Kidney tubule cell (primary cell): ENCODE results near the gene TFR2.
A peak's percentile ranks its signal among the peaks of the same experiment; 100 is the strongest.
"Not testable (repeated sequence)": the region's sequence is repeated elsewhere in the genome, so short reads cannot be mapped to it uniquely, and the experiment has no call there.

Source experiments
- DNase-seq: peaks from one replicate; pipeline ENCODE4 v3.0.0-alpha.2; 2018; ENCODE audit warnings: low spot score

Gene TFR2

DNA sequence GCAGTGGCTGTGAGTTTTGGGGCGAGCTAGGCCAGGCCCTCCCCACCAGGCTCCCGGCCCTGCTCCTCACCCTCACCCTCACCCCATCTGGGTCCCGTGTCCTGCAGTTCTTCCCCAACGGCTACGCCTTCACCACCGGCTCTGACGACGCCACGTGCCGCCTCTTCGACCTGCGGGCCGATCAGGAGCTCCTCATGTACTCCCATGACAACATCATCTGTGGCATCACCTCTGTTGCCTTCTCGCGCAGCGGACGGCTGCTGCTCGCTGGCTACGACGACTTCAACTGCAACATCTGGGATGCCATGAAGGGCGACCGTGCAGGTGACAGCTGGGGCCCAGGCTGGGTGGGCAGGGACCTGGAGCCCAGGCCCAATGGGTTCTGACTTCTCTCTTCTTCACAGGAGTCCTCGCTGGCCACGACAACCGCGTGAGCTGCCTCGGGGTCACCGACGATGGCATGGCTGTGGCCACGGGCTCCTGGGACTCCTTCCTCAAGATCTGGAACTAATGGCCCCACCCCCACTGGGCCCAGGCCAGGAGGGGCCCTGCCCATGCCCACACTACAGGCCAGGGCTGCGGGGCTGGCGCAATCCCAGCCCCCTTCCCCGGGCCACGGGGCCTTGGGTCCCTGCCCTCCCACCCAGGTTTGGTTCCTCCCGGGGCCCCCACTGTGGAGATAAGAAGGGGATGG lies 37.1 kb upstream of the TFR2 start:
- no peak for DNase-seq

DNA sequence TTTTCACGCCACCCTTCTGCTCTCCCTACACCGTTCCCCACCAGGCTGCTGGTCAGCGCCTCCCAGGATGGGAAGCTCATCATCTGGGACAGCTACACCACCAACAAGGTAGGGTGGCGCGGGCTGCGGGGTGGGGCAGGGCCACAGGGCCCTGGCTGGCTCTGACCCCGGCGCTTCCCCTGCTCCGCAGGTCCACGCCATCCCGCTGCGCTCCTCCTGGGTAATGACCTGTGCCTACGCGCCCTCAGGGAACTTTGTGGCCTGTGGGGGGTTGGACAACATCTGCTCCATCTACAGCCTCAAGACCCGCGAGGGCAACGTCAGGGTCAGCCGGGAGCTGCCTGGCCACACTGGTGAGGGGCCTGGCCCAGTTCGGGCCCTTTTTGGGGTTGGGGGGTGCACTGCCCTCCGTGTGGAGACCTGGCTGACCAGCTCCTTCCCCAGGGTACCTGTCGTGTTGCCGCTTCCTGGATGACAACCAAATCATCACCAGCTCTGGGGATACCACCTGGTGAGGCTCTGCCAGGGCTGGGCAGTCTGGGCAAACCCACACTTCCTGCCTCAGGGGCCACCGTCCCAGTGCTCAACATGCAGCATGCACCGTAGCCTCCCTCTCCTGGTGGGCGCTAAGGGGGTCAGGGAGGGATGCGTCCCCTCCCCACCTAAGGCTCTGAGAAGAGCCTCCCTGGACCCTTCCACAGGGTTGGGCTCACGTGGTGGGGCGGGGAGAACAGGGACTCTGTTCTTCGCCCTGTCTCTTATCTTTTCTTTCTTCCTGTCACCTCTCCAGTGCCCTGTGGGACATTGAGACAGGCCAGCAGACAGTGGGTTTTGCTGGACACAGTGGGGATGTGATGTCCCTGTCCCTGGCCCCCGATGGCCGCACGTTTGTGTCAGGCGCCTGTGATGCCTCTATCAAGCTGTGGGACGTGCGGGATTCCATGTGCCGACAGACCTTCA lies 36.2 kb upstream of the TFR2 start:
- no peak for DNase-seq

DNA sequence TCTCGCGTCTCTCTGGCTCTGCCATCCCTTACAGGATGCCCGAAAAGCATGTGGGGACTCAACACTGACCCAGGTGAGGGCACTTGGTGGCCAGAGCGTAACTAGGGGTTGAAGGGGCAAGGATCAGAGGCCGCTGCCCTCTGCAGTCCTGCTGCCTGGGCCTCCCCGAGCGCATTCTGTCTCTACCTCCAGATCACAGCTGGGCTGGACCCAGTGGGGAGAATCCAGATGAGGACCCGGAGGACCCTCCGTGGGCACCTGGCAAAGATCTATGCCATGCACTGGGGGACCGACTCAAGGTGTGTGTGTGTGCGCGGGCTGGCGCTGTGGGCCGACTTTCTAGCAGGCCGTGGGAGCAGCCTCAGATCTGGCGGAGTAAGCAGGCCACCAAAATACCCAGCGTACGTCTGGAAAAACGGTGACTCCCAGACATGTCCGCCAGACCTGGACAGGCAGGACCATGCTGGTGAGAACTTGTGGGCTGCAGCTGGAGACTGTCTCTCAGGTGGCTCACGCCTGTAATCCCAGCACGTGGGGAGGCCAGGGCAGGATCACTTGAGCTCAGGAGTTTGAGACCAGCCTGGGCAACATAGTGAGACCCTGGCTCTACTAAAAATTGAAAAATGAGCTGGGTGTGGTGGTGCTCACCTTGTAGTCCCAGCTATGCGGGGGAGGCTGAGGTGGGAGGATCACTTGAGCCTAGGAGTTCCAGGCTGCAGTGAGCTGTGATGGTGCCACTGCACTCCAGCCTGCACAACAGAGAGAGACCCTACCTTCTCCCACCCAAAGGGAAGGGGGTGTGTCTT lies 35.4 kb upstream of the TFR2 start:
- no peak for DNase-seq

DNA sequence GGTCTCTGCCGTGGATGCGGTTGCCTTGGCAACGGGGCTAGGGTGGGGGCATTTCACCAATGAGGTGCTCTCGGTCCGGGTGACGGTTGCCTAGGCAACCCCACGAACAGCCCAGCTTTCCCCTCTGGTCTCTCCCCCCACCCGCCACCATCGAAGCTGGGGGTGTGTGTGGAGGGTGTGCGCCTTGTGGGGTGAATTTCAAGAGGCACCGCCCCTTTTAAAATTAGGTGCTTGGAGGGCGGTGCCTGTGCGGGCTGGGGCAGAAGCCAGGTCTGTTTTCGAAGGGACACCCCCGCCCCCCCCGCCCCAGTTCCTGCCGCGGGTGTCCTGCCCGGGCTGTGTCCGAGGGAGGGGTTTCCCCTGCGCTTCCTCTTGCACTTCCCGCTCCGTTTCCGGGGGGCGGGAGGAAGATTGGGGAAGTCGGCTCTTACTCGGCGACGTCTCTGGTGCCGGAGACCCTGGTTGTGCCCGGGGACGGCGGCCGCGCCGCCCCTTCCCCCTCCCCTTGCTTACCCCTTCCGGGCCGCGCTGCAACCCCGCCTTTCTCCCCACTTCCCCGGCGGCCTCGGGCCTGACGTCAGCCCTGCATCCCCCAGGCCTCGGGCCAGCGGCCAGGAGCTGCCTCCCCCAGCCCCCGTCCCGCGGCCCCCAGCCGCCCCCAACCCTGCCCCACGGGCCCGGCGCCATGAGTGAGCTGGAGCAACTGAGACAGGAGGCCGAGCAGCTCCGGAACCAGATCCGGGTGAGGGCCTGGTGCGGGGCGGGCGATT lies 34.4 kb upstream of the TFR2 start:
- peak; percentile 80 for DNase-seq

DNA sequence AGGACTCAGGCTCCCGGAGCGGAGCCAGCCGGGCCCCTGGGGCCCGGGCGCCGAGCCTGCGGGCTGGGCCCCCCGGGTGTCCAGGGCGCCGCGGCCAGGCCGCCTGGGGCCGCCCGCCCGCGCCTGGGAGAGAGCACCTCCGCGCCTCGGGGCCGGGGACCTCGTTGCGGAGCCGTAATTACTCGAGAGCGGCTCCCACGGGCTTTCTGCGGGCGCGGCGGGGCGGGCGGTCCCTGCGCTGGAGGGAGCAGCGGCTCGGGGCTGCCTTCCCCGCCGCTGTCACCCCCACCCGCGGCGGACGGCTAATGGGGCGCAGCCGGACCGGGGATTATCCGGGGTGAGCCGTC lies 33.7 kb upstream of the TFR2 start:
- no peak for DNase-seq

DNA sequence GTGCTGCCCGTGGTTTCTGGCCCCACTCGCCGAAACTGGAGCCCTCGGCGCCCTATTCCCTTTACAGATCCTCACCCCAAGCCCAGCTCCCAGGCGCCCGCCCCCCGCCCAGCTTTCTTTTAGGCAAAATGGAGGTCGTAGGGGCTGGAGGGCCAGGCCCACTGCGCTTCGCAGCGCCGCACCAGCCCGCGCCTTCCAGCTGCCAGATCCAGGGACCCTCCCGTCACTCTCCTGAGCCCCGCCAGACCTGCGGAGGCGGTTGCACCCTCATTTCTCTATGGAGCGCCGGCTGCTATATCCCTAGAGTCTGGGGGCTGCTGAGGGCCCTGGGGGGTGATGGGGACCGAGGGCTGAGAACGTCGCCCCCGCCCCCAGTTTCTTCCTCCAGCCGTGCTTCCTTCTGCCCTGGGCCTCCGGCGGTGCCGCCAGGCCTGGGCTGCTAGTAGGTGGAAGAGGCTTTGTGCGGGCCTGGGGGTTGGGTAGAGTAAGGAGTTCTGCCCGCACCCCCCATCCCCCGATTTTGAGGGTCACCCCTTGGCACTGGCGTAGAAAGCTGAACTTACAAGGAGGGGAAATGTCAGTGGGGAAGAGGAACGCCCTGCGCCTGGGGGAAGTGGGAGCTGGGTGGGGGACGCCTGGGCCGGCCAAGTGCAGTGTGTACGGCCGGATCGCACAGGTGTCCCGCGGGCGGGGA lies 33.2 kb upstream of the TFR2 start:
- peak; percentile 22 for DNase-seq

DNA sequence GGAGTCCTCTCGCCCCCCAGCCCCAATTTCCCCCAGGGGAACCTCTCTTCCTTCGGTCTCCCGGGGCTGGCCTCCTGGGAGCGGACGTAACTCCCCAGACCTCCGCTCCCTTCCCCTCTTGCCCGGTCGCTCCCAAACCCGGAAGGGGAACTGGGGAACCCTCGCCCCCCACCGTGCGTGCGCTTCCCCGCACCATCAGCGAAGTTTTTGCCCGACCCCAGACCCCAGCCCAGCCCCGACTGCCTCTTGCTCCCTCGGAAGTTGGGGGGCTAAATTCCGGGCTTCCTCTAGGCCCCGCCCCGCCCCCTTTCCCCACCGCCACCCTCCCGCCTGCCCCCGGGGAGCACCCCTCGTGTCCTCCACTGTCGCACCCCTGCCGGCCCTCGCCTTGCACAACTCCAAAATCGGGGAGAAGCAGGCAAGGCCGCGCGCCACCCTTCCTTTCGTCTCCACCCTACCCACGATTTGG lies 32.6 kb upstream of the TFR2 start:
- no peak for DNase-seq

DNA sequence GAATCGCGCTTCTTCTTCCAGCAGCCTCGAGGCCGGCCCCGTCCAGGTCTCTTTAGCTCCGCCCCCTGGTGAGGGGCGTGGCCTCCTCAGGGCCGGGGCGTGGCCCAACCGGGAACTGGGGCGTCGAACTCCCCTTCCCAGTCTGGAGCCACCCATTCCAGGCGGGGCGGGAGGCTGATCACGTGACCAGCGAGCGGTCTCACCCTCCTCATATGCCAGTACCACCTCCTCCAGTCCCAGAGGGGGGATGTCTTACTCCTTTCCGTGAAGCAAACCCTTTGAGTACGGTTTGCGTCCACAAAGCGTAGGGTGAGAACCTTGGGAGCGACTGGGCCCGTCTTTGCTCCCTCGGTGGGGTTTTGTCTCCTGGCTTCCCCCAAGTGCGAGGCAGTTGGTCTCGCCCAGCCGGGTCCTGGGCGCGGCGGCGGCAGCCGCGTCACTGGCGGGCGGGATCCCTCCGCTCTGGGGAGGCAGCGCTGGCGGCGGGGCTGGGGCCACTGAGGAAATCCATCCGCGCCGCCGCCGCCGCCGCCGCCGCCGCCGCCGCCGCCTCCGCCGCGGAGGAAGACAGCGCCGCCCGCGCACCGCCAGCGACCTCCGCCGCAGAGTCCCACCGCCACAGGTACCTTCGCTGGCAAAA lies 32.1 kb upstream of the TFR2 start, which contains the start of gene GNB2:
Gene GNB2, plus strand, starts transcription at position 439 of the 640 bp plus-strand sequence. CDS start 2,526 bp downstream, outside the sequence.
- peak; percentile 99 for DNase-seq

DNA sequence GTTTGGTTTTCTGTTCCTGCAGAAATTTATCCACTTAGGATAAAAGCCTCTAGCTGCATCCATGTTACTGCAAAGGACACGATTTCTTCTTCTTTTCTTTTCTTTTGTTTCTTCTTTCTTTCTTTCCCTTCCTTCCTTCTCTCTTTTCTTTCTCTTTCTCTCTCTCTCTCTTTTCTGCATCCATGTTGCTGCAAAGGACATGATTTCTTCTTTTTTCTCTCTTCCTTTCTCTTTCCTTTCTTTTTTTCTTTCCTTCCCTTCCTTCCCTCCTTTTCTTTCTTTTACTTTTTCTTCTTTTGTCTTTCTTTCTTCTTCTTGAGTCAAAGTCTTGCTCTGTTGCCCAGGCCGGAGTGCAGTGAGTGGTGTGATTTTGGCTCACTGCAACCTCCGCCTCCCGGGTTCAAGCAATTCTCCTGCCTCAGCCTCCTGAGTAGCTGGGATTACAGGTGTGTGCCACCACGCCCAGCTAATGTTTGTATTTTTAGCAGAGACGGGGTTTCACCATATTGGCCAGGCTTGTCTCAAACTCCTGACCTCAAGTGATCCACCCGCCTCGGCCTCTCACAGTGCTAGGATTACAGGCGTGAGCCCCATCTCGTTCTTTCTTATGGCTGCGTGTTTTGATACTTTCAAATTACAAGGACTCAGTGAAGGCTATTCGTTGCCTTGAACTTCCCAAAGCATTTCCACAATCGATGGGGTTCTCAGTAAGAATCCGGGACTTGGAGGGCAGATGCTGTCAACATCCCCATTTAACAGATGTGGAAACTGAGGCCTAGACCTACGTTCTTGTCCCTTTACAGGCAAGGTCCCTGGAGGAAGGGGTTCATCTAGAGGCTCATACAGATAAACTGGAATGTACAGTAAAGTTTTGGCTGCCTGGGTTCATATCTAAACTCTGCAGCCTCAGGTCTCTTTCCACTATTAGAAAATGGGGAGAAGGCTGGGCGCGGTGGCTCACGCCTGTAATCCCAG lies 30.3 kb upstream of the TFR2 start:
- DNase-seq = no peak

DNA sequence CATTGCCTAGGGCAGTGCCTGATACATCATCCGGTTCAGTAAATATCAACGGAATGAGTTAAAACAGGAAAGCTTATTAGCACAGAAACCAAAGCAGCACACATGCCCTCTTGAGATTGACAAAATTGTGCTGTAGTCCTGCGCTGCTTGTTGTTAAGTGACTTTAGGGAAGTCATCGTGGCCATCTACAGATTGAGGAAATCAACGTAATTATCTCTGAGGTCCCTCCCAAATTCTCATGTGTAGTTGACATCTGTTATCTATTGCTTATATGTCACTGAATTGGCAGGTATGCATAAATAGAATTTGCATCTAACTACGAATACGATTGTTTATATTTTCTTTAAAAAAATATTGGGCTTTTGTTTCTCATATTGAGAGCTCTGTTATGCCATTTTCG lies 28.7 kb upstream of the TFR2 start:
- no peak for DNase-seq

DNA sequence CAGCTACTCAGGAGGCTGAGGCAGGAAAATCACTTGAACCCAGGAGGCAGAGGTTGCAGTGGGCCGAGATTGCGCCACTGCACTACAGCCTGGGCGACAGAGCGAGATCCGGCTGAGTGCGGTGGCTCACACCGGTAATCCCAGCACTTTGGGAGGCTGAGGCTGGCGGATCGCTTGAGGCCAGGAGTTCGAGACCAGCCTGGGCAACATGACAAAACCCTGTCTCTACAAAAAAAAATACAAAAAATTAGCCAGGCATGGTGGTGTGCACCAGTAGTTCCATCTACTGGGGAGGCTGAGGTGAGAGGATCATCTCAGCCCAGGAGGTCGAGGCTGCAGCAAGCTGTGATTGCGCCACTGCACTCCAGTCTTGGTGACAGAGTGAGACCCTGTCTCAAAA lies 27.8 kb upstream of the TFR2 start:
- not testable (repeated sequence) for DNase-seq

DNA sequence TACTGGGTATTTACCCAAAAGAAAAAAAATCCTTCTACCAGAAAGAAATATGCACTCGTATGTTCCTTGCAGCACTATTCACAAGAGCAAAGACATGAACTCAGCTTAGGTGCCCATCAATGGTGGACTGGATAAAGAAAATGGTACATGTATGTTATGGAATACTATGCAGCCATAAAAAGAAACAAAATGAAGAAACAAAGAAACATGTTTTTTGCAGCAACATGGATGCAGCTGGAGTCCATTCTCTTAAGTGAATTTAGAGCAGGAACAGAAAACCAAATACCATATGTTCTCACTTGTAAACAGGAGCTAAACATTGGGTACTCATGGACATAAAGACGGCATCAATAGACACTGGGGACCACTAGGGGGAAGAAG lies 26.7 kb upstream of the TFR2 start:
- no peak for DNase-seq

DNA sequence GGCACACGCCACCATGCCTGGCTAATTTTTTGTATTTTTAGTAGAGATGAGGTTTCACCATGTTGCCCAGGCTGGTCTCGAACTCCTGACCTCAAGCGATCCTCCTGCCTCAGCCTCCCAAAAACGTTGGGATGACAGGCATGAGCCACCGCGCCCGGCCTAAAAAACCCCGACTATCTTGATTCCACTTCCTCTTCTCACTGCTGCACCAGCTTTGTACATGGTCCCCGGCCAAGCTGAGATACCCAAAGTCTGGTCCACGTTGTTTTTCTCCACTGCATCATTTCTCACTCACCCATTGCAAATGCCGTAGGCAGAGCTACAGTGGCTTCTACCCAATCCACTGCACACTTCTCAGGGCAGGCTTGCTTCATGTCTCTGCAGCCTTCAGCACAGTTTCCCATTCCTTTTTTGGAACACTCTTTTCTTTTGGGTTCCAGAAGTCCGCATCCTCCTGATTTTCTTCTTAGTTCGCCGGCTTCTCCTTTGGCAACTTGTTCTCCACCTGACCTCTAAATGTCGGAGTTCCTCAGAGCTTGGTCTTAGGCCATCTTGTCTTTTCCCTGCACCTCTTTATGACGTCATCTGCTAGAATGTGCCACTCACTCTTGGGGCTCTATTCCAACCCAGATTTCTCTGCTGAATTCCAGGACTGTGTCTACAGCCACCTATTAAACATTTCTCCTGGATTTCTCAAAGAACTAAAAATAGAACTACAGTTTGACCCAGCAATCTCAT lies 26.1 kb upstream of the TFR2 start:
- DNase-seq = no peak

DNA sequence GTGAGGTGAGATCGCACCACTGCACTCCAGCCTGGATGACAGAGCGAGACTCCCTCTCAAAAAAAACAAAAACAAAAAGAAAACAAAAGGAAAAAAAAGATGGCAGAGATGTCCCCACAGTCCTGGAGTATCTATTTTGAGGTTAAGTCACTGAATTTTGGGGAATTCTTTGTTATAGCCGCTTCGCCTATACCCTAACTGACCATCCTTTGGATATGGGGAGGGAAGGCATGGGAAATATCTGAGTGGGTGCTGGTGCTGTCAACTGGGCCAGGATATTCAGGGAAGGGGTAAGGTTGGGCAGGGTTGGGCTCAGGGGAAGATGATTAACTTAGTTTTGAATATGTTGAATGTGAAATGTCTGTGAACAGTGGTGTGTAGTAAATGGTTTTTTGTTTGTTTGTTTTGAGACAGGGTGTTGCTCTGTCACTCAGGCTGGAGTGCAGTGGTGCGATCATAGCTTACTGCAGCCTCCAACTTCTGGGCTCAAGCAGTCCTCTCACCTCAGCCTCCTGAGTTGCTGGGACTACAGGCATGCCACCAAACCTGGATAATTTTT lies 23.9 kb upstream of the TFR2 start:
- no peak for DNase-seq

DNA sequence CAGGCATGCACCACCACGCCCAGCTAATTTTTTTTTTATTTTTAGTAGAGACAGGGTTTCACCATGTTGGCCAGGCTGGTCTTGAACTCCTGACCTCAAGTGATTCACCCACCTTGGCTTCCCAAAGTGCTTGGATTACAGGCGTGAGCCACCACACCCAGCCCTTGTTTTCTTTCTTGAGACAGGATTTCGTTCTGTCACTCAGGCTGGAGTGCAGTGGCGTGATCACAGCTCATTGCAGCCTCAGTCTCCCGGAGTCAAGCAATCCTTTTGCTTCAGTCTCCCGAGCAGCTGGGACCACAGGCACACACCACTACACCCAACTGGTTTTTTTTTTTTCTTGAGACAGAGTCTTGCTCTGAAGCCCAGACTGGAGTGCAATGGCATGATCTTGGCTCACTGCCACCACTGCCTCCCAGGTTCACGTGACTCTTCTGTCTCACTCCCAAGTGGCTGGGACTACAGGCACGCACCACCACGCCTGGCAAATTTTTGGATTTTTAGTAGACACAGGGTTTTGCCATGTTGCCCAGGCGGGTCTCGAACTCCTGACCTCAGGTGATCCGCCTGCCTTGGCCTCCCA lies 20.9 kb upstream of the TFR2 start:
- DNase-seq = not testable (repeated sequence)

DNA sequence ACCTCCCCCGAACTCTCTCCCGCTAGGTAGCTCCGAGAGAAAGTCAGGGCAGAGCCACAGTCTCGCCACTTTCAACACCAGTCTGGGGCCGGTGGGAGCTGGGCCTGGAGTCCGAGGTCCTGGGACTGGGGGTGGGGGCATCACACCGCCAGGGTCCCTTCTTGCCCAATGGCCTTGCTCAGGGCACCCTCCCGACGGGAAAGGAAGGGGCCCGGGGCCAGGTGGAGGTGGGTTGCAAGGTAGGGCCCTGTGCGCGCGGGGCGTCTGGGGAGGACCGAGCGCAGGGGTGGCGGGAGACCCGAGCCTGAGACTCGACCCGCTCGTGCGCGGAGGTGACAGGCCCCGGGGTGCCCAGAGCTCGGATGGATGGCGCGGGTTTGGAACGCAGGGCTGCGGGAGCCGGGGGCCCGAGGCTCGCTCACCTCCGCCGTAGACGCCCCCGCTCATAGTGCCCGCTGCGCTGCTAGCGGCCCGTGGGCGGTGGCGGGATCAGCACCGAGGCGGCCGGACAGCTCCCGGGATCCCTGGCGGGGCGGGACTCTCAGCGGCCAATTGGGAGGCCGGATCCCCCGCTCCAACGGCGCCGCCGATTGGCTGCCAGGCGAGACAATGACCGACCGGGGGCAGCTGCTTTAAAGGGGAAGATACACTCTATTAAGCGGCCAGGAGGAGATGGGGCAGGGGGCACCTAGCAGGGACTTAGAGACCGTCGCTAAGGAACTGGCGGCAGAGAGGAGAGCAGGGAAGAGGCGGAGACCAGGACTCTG lies 14.7 kb upstream of the TFR2 start, which contains the start of gene ACTL6B:
Gene ACTL6B, minus strand, starts transcription at position 541 of the 767 bp plus-strand sequence. Its CDS starts 94 bp downstream, at position 447.
- DNase-seq = no peak
